ENCODE measurements around the gene FOXP4. TPM values are rescaled to one million over a fixed set of nuclear protein-coding genes. Genes with fewer than 3 reads are reported as not detected.

Gene FOXP4
- total RNA-seq, 1 donor from 2014 or later, result 0.82 TPM

- no peak for FAIRE-seq
Observed at GRCh38 chr6:41561931-41562911, 16.0 kb downstream of the FOXP4 start.

GRCh38 chr6:41563060-41563776 lies 17.0 kb downstream of the FOXP4 start:
- FAIRE-seq (no peak), DNase-seq (ENCODE audit: low spot score in 2 of 2) (no peak)

More at GRCh38 chr6:41561931-41562911, 16.0 kb downstream of the FOXP4 start:
- no peak for DNase-seq (ENCODE audit: low spot score in 2 of 2)

- DNase-seq (ENCODE audit: low spot score in 2 of 2) (no peak), FAIRE-seq (no peak)
Observed at GRCh38 chr6:41564448-41565142, 18.4 kb downstream of the FOXP4 start.

GRCh38 chr6:41565701-41566100 lies 19.5 kb downstream of the FOXP4 start:
- FAIRE-seq, result no peak
- DNase-seq (ENCODE audit: low spot score in 2 of 2), result no peak

- DNase-seq (ENCODE audit: low spot score in 2 of 2) (no peak), FAIRE-seq (no peak)
Observed at GRCh38 chr6:41566961-41567360, 20.8 kb downstream of the FOXP4 start.

- DNase-seq (ENCODE audit: low spot score in 2 of 2), result no peak
- no peak for FAIRE-seq
Observed at GRCh38 chr6:41567684-41568083, 21.5 kb downstream of the FOXP4 start.

- FAIRE-seq, result no peak
- no peak for DNase-seq (ENCODE audit: low spot score in 2 of 2)
Observed at GRCh38 chr6:41568202-41568584, 22.0 kb downstream of the FOXP4 start.

DNA sequence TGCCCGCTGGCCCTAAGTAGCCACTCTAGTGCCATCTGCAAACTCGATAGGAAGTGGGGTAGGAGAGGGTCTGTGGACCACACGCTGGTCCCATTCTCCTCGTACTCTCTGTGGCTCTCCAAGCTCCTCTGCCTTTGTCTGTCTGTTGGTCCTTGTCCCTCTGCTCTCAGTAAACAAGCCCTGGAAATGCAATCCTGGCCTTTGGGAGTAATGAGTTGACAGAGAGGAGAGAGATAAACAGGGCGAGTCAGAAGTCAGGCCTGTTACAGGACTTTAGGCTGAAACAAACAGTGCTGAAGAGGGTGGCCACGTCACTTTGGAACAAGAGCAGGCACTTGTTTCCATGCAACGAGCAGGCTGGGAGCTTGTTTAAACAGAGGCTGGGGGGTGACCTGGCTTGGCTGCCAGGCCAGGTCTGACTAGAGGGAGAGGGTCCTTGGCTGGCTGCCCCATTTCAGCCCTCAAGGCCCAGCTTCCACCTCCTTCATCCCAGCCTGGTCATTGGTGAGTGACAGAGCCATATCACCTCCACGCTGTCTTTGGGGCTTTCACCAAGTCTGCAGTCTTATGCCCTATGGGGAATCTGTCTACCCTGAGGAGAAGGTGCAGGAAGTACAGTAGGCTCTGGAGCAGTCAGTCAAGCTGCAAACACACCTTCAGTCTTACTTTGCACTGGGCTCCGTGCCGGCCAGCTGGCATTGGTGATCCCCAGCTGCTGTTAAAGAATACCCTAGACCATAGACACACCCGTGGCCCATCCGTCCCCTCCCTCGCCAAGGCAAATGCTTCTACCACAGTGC lies 22.6 kb downstream of the FOXP4 start:
- FAIRE-seq, result no peak
- DNase-seq (ENCODE audit: low spot score in 2 of 2), result no peak

DNA sequence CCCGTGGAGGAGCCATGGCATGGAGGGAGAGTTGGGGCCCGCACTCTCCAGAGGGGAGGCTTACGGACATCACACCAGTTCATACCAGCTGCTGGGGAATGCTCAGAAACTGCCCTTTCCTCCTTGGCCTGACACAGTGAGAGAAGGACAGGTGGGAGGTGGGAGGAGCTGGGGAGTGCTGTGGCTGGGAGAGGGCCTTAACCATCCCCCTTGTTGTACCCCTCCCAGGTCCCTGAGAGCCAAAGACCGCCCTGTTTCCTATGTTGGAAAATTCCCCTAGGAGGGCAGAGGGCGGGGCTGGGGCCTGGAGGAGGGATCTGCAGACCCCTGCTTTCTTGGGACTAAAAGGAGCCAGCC lies 24.1 kb downstream of the FOXP4 start:
- DNase-seq (ENCODE audit: low spot score in 2 of 2), result no peak
- FAIRE-seq, result no peak

DNA sequence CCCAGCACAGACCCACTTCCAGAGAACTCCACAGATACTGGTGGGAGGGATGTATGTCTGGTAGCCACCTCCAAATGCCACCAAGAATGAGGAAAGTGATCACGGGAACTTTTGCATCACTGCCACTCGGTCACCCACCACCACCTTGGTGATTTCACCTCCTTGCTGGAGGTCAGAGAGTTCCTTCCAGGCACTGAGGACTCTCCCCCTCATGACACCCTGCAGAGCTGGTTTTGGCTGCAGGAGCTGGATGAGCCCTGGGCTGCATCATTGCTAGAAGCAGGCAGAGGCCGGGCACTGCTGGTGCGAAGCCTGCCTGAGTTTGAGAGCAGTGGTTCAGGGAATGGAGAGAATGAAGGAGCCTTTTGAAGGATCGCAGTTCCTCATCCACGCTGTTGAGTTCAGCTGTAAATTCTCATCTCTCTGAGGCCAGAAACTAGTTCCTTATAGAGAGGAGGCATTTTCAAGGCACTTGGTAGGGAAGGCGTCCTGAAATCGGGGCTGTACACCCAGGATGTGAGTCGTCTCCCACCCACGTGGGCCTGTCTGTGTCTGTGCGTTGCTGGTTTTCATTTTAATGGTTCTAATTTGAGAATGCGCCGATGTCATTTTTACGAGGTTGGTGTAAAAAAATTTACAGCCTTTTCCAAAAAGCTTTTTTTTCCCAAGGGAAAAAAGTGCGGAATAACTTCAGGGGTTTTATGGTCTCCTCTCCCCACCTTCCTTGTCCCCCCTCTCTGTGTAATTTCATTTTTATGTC lies 25.0 kb downstream of the FOXP4 start:
- FAIRE-seq, result no peak
- no peak for DNase-seq (ENCODE audit: low spot score in 2 of 2)

DNA sequence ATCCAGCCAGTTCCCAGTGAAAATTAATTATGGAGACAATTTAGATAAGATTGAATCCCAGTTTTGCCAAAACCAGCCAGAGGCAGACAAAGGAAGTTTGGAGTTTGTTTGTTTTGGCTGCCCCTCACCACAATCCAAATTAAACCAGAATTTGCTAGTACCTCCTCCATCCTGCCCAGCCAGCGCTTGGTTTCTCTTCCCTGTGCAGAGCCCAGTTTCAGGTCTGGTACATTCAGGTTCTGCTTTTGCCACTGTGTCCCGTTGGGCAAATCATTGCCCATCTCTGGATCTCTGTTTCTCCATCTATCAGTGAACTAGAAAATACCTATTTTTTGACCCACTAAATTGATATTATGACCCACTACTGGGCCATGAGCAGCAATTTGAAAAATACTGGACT lies 26.4 kb downstream of the FOXP4 start:
- FAIRE-seq (no peak), DNase-seq (ENCODE audit: low spot score in 2 of 2) (no peak)

GRCh38 chr6:41573276-41573675 lies 27.1 kb downstream of the FOXP4 start:
- FAIRE-seq, result no peak
- DNase-seq (ENCODE audit: low spot score in 2 of 2), result no peak

GRCh38 chr6:41573985-41574384 lies 27.8 kb downstream of the FOXP4 start:
- no peak for FAIRE-seq
- no peak for DNase-seq (ENCODE audit: low spot score in 2 of 2)

DNA sequence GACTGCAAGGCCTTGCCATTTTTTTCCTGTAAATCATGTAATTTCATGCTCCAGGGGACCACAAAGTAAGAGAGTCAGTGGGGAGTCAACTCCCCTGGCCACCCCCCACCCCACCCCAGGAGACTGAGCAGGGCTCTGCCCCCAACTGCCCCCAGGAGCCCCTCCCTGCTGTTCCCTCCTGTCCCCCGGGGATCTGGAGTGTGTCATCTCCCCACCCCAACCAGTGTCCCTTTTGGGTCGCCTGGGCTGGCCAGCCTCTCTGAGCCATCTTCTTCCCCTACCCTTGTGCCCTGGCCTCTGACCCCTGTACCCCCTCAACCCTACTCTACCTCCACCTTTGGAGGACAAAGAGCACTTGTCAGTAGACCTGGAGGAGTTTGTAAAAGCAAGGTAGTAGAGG lies 29.4 kb downstream of the FOXP4 start:
- no peak for FAIRE-seq
- no peak for DNase-seq (ENCODE audit: low spot score in 2 of 2)

- no peak for FAIRE-seq
- DNase-seq (ENCODE audit: low spot score in 2 of 2), result no peak
Observed at GRCh38 chr6:41576667-41577066, 30.5 kb downstream of the FOXP4 start.

DNA sequence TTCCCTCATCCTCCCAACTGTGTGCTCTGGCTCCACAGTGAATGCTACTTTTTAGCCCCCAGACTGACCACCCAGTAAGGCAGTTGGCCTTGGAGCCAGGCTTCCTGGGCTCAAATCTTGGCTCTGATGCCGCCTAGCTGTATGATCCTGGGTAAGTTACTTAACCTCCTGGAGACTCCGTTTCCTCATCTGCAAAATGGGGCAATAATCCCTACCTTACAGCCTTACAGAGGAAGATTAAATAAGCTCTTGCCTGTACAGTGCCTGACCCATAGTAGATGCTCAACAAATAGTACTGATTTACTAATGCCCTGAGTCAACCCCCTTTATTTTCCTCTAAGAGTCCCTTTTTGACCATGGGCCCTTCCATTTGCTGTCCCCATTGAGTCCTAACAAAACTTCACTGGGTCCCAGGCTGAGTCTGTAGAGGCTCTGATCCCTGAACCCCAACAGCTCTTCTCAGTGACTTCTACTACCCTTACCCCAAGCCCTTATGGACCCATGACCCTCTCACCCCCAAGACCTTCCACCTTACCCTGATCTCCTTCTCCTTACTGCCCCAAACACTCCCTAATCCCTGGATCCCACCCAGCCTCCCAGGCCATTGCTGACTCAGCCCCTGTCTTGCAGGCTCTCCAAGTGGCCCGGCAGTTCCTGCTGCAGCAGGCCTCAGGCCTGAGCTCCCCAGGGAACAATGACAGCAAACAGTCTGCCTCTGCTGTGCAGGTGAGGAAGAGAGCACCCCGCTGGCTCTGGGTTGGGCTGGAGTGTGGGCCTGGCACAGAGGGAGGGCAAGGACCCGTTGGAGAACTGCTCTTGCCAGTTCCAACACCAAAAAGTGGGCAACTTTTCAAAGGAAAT lies 31.4 kb downstream of the FOXP4 start:
- DNase-seq (ENCODE audit: low spot score in 2 of 2), result no peak

GRCh38 chr6:41578217-41579087 lies 32.3 kb downstream of the FOXP4 start:
- peak; percentile 47 to 55 for DNase-seq (ENCODE audit: low spot score in 2 of 2)
- no peak for FAIRE-seq

More for the DNA sequence above, 31.4 kb downstream of the FOXP4 start:
- no peak for FAIRE-seq

Data from frontal cortex (tissue), 4 donors.